Measurements from ENCODE around the gene ALCAM.

ALCAM gene

GRCh38 chr3:105615814-105616213 lies 249.1 kb downstream of the ALCAM start:
- in situ Hi-C loops (cut with MboI; ENCODE audit: low sequenced_read_pairs), result no loop called here

GRCh38 chr3:105616374-105617121 lies 249.8 kb downstream of the ALCAM start:
- in situ Hi-C loops (cut with MboI; ENCODE audit: low sequenced_read_pairs), result no loop called here

GRCh38 chr3:105618556-105618955 lies 251.8 kb downstream of the ALCAM start:
- in situ Hi-C loops (cut with MboI; ENCODE audit: low sequenced_read_pairs), result no loop called here

- in situ Hi-C loops (cut with MboI; ENCODE audit: low sequenced_read_pairs), result no loop called here
Observed at GRCh38 chr3:105619651-105620050, 252.9 kb downstream of the ALCAM start.

- in situ Hi-C loops (cut with MboI; ENCODE audit: low sequenced_read_pairs), result no loop called here
Observed at GRCh38 chr3:105620236-105620635, 253.5 kb downstream of the ALCAM start.

- in situ Hi-C loops (cut with MboI; ENCODE audit: low sequenced_read_pairs), result no loop called here
Observed at GRCh38 chr3:105622169-105622568, 255.5 kb downstream of the ALCAM start.
